Gastrocnemius medialis (tissue), 4 donors: Measurements from ENCODE around the gene COBL. TPM values are rescaled to one million over a fixed set of nuclear protein-coding genes. Genes with fewer than 3 reads are reported as not detected.

Experiments used
- ATAC-seq, 2 donors: fragments of 150-250 bp; one replicate each; pipeline ENCODE4 v1.9.1; 2016
- DNase-seq, 2 donors: peaks; one replicate each; pipeline ENCODE4 v3.0.0-alpha.2; 2019
- H3K27ac ChIP-seq, 4 donors: fragments of 200-600 bp; sonication (generic); 1 replicate in 1 of 4; 2 replicates in 3 of 4; pipeline ENCODE4 v1.5.1; 2016 to 2018; ENCODE audit warnings: mild to moderate bottlenecking in 2 of 4, moderate library complexity in 1 of 4
- H3K27me3 ChIP-seq, 3 donors: fragments of 200-600 bp; sonication (generic) in 2 of 3; 1 replicate in 1 of 3; 2 replicates in 2 of 3; pipeline versions ENCODE4 v1.5.1 to v1.6.0; 2016 to 2019; ENCODE audit warnings: mild to moderate bottlenecking in 1 of 3, moderate library complexity in 1 of 3
- H3K36me3 ChIP-seq, 2 donors: fragments of 200-600 bp; sonication (generic) in 1 of 2; one replicate each; pipeline ENCODE4 v1.5.1; 2017 to 2018
- H3K4me1 ChIP-seq, 2 donors: fragments of 200-600 bp; sonication (generic) in 1 of 2; one replicate each; pipeline ENCODE4 v1.5.1; 2016 to 2017; ENCODE audit warnings: mild to moderate bottlenecking in 2 of 2
- H3K4me3 ChIP-seq, 4 donors: fragments of 200-600 bp; sonication (generic) in 3 of 4; 1 replicate in 1 of 4; 2 replicates in 3 of 4; pipeline ENCODE4 v1.5.1; 2016 to 2019; ENCODE audit warnings: mild to moderate bottlenecking in 2 of 4
- H3K9me3 ChIP-seq, 3 donors: fragments of 200-600 bp; sonication (generic) in 2 of 3; 1 replicate in 1 of 3; 2 replicates in 2 of 3; pipeline ENCODE4 v1.5.1; 2016 to 2019
- CTCF ChIP-seq, 5 experiments: fragments of 450-650 bp in 3 of 5; fragments of 200-600 bp in 2 of 5; sonication (generic) in 2 of 5; IDR thresholded peaks in 4 of 5; conservative IDR thresholded peaks in 1 of 5; 1 replicate in 4 of 5; 2 replicates in 1 of 5; pipeline ENCODE4 v1.5.1; 2016 to 2019; ENCODE audit warnings: antibody characterized with exemption in 5 of 5, mild to moderate bottlenecking in 3 of 5, moderate library complexity in 3 of 5
- POLR2A ChIP-seq, 2 donors: fragments of 450-650 bp; IDR thresholded peaks; one replicate each; pipeline ENCODE4 v1.6.1; 2017; ENCODE audit warnings: antibody characterized with exemption in 2 of 2, mild to moderate bottlenecking in 2 of 2, moderate library complexity in 2 of 2
- in situ Hi-C, 4 donors: fragments of 200-750 bp; cut with MboI; loops; one replicate each; pipeline versions ENCODE4 v1.15.0 to v1.8.0; 2017; ENCODE audit warnings: low sequenced_read_pairs in 4 of 4
- intact Hi-C: fragments of 100-400 bp; cut with DNase I; formaldehyde crosslinking; loops from one replicate; pipeline ENCODE4 v1.15.1; 2023; ENCODE audit warnings: low total_unique reads
- total RNA-seq, 4 donors: library from RNA; depleted of rRNA; stranded (reverse); fragments of >200 nt; gene quantifications; one replicate each; pipeline versions ENCODE4 v1.1.0 to v1.2.3, GENCODE V29; 2016

The COBL gene
- total RNA-seq, 4 donors from 2014 or later = 82.1 to 170 (median 124) TPM

GRCh38 chr7:51279391-51280023 lies 37.1 kb downstream of the COBL start:
- peaks cover 56 to 59% of the 10 kb centered on the region in 2 donors for H3K4me1 ChIP-seq
- in situ Hi-C loops (no loop called here), intact Hi-C loops (loop anchor here (2.0 to 10.0 kb wide), 3 partner anchors 35 to 775 kb away; no protein-coding TSS in a partner anchor)
- ATAC-seq (no peak), DNase-seq (no peak)
- peak overlapping the region; percentile 92 to 97 (median 94) for H3K27ac ChIP-seq
- H3K27me3 ChIP-seq = no peaks in the 10 kb centered on the region
- TF ChIP-seq CTCF (IDR thresholded peaks at IDR 0.05 in 4 of 5, conservative IDR thresholded peaks at IDR 0.05 in 1 of 5) = no peak
- TF ChIP-seq POLR2A (IDR thresholded peaks at IDR 0.05) = no peak
- H3K4me3 ChIP-seq = no peak overlapping the region
- no peaks in the 10 kb centered on the region for H3K9me3 ChIP-seq
- H3K36me3 ChIP-seq = no peaks in the 10 kb centered on the region

- peak; percentile 81 to 88 for DNase-seq
Observed at GRCh38 chr7:51278797-51279196, 37.8 kb downstream of the COBL start.

GRCh38 chr7:51276967-51277366 lies 39.6 kb downstream of the COBL start:
- no peak for ATAC-seq
- intact Hi-C loops = no loop called here
- peak overlapping the region; percentile 92 to 97 (median 94) for H3K27ac ChIP-seq

More at GRCh38 chr7:51278797-51279196, 37.8 kb downstream of the COBL start:
- no peaks in the 10 kb centered on the region for H3K36me3 ChIP-seq
- no peaks in the 10 kb centered on the region for H3K27me3 ChIP-seq
- H3K4me3 ChIP-seq = peak overlapping the region; percentile 32 to 46 (median 40)
- peak overlapping the region; percentile 92 to 97 (median 94) for H3K27ac ChIP-seq
- TF ChIP-seq POLR2A (IDR thresholded peaks at IDR 0.05) (no peak), CTCF (IDR thresholded peaks at IDR 0.05 in 4 of 5, conservative IDR thresholded peaks at IDR 0.05 in 1 of 5) (no peak)
- H3K9me3 ChIP-seq = no peaks in the 10 kb centered on the region
- intact Hi-C loops = loop anchor here (2.0 kb wide), 2 partner anchors 36 to 44 kb away; no protein-coding TSS in a partner anchor
- H3K4me1 ChIP-seq = peaks cover 56 to 65% of the 10 kb centered on the region in 2 donors
- peak; percentile 65 to 70 for ATAC-seq
- in situ Hi-C loops = no loop called here

GRCh38 chr7:51276091-51276605 lies 40.5 kb downstream of the COBL start:
- TF ChIP-seq POLR2A (IDR thresholded peaks at IDR 0.05) (no peak), CTCF (IDR thresholded peaks at IDR 0.05 in 4 of 5, conservative IDR thresholded peaks at IDR 0.05 in 1 of 5) (no peak)
- Histone ChIP-seq H3K36me3 (no peaks in the 10 kb centered on the region), H3K27ac (peak overlapping the region; percentile 92 to 97 (median 94)), H3K27me3 (no peaks in the 10 kb centered on the region), H3K4me1 (peaks cover 54 to 65% of the 10 kb centered on the region in 2 donors), H3K4me3 (no peak overlapping the region), H3K9me3 (no peaks in the 10 kb centered on the region)
- ATAC-seq = no peak
- no peak for DNase-seq
- intact Hi-C loops = no loop called here
- in situ Hi-C loops = no loop called here

More at GRCh38 chr7:51276967-51277366, 39.6 kb downstream of the COBL start:
- Histone ChIP-seq H3K27me3 (no peaks in the 10 kb centered on the region), H3K4me3 (no peak overlapping the region), H3K4me1 (peaks cover 59 to 72% of the 10 kb centered on the region in 2 donors), H3K36me3 (no peaks in the 10 kb centered on the region), H3K9me3 (no peaks in the 10 kb centered on the region)
- in situ Hi-C loops = no loop called here
- TF ChIP-seq POLR2A (IDR thresholded peaks at IDR 0.05) (no peak), CTCF (IDR thresholded peaks at IDR 0.05 in 4 of 5, conservative IDR thresholded peaks at IDR 0.05 in 1 of 5) (no peak)
- no peak for DNase-seq
